NOMO-1 treated with dmso at 0.1 percent for 144 hours (cell line): Measurements from ENCODE around the gene MYH6.
"Not testable (repeated sequence)": the region's sequence is repeated elsewhere in the genome, so short reads cannot be mapped to it uniquely, and the experiment has no call there.

Source experiments
- DNase-seq: peaks from one replicate; lab custom pipeline; 2025; ENCODE audit not compliant: unreplicated experiment; lab: John Stamatoyannopoulos, UW

The MYH6 gene

GRCh38 chr14:23399591-23399990 lies 8.5 kb downstream of the MYH6 start:
- no peak for DNase-seq

GRCh38 chr14:23399136-23399535 lies 8.9 kb downstream of the MYH6 start:
- no peak for DNase-seq

GRCh38 chr14:23398348-23398747 lies 9.7 kb downstream of the MYH6 start:
- DNase-seq, result no peak

GRCh38 chr14:23396781-23397407 lies 11.2 kb downstream of the MYH6 start:
- no peak for DNase-seq

GRCh38 chr14:23396126-23396525 lies 11.9 kb downstream of the MYH6 start:
- no peak for DNase-seq

- DNase-seq, result no peak
These were observed 15.5 kb downstream of the MYH6 start for GRCh38 chr14:23392613-23393012.

- not testable (repeated sequence) for DNase-seq
These were observed 18.2 kb downstream of the MYH6 start for GRCh38 chr14:23389871-23390270.

- DNase-seq, result no peak
These were observed 18.7 kb downstream of the MYH6 start for GRCh38 chr14:23389396-23389795.

GRCh38 chr14:23388996-23389395 lies 19.1 kb downstream of the MYH6 start:
- DNase-seq, result no peak

- no peak for DNase-seq
These were observed 19.9 kb downstream of the MYH6 start for GRCh38 chr14:23387916-23388882.

GRCh38 chr14:23386999-23387398 lies 21.1 kb downstream of the MYH6 start:
- DNase-seq, result no peak

- not testable (repeated sequence) for DNase-seq
These were observed 21.8 kb downstream of the MYH6 start for GRCh38 chr14:23386266-23386657.

- DNase-seq, result no peak
These were observed 22.3 kb downstream of the MYH6 start for GRCh38 chr14:23385642-23386265.

GRCh38 chr14:23385244-23385641 lies 22.8 kb downstream of the MYH6 start:
- no peak for DNase-seq

GRCh38 chr14:23384364-23385080 lies 23.6 kb downstream of the MYH6 start:
- DNase-seq, result no peak

- no peak for DNase-seq
These were observed 25.2 kb downstream of the MYH6 start for GRCh38 chr14:23382731-23383440.

GRCh38 chr14:23382276-23382675 lies 25.8 kb downstream of the MYH6 start:
- DNase-seq, result no peak

GRCh38 chr14:23381871-23382270 lies 26.2 kb downstream of the MYH6 start:
- DNase-seq, result no peak

GRCh38 chr14:23380976-23381375 lies 27.1 kb downstream of the MYH6 start:
- no peak for DNase-seq

- no peak for DNase-seq
These were observed 27.7 kb downstream of the MYH6 start for GRCh38 chr14:23380197-23380914.
